ENCODE measurements around the gene INTS12.
"Not testable (repeated sequence)": the region's sequence is repeated elsewhere in the genome, so short reads cannot be mapped to it uniquely, and the experiment has no call there.

INTS12 gene

DNA sequence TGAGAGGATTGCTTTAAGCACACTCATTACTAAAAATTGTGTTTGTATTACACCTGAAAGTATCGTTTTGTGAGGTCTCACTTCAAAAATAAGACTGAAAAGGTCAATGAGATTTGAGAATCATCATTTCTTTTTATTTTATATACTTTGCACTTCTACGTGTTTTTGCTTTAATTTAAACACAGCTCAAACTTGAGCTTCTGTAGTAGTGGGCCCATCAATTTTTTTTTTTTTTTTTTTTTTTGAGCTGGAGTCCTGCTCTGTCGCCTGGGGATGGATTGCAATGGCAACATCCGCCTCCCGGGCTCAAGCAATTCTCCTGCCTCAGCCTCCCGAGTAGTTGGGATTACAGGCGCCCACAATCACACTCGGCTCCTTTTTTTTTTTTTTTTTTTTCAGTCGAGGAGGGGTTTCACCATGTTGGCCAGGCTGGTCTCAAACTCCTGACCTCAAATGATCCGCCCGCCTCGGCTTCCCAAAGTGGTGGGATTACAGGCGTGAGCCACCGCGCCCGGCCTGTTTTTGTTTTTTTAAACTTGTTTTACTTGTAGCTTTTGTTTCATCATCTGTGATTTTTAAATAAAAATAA is 1.6 kb upstream of the INTS12 start:
- TF ChIP-seq, protein P1, sequence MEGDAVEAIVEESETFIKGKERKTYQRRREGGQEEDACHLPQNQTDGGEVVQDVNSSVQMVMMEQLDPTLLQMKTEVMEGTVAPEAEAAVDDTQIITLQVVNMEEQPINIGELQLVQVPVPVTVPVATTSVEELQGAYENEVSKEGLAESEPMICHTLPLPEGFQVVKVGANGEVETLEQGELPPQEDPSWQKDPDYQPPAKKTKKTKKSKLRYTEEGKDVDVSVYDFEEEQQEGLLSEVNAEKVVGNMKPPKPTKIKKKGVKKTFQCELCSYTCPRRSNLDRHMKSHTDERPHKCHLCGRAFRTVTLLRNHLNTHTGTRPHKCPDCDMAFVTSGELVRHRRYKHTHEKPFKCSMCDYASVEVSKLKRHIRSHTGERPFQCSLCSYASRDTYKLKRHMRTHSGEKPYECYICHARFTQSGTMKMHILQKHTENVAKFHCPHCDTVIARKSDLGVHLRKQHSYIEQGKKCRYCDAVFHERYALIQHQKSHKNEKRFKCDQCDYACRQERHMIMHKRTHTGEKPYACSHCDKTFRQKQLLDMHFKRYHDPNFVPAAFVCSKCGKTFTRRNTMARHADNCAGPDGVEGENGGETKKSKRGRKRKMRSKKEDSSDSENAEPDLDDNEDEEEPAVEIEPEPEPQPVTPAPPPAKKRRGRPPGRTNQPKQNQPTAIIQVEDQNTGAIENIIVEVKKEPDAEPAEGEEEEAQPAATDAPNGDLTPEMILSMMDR (IDR thresholded peaks at IDR 0.05; ENCODE audit: low read depth, low read length) = no peak
- no peak overlapping the region for H3K4me3 ChIP-seq (replicated peaks in 1 of 2; ENCODE audit: low read depth in 2 of 2, low read length in 2 of 2)
- DNase-seq (ENCODE audit: low read depth in 2 of 2) = no peak

DNA sequence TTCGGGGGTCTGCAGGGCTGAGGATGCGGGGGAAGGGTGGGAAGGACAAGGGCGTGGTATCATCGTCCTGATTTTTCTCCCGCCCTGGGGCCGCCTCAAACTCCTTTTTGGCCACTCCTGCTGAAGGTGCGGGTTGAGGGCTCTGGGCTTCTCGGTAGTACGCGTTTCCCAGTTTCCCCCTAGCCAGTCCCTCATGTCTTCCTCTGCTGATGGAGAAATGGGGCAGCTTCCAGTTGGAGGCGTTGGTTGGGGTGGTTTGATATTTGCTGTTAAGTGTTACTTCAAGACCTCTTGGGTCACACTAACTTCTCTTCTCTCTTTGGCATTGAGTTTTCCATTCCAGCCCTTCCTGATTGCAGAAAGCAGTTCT is 577 bp upstream of the INTS12 start:
- DNase-seq (ENCODE audit: low read depth in 2 of 2) = peak; percentile 18 to 27
- TF ChIP-seq, protein P1 (IDR thresholded peaks at IDR 0.05; ENCODE audit: low read depth, low read length) = no peak

DNA sequence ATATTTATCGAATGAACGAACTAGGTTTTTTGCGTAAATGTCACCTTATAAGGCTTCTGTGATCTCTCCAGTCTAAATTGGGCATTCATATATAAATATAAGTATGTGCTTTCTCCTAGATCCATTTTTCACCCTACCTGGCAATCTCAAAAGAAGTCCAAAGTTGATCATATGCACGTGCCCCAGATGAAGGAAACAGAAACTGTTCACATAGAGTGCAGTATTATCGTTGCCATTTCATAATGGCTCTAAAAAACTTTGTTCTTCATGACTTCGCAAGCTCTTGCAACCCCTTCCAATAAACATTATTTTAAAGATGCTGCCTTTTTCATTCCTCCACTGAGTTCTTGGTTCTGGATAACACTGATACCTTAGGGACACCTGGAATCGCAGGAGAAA is 708 bp downstream of the INTS12 start:
- peak overlapping the region; percentile 90 to 93 for H3K4me3 ChIP-seq (replicated peaks in 1 of 2; ENCODE audit: low read depth in 2 of 2, low read length in 2 of 2)
- DNase-seq (ENCODE audit: low read depth in 2 of 2) = no peak
- TF ChIP-seq, protein P1 (IDR thresholded peaks at IDR 0.05; ENCODE audit: low read depth, low read length) = no peak

More for the DNA sequence above, 577 bp upstream of the INTS12 start:
- peak overlapping the region; percentile 90 to 93 for H3K4me3 ChIP-seq (replicated peaks in 1 of 2; ENCODE audit: low read depth in 2 of 2, low read length in 2 of 2)

DNA sequence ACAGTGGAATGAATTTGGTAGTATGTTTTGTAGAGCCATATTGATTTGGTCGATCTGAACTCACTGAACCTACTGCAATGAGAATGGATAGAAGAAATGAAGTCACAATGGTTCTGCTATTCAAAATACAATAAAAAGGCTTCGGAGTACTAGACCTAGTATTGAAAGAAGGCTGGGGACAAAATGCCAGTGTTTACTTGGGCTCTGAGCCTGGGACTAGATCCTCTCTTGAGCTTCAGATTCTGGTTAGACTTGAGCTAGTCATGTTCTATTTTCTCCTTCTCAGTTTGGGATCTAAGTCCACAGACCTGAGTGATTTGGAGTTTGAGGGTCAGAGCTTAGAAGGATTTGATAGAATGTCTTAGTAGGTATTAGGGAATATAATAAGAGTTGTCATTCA is 9.9 kb downstream of the INTS12 start:
- no peak for DNase-seq (ENCODE audit: low read depth in 2 of 2)
- TF ChIP-seq, protein P1 (IDR thresholded peaks at IDR 0.05; ENCODE audit: low read depth, low read length) = no peak

DNA sequence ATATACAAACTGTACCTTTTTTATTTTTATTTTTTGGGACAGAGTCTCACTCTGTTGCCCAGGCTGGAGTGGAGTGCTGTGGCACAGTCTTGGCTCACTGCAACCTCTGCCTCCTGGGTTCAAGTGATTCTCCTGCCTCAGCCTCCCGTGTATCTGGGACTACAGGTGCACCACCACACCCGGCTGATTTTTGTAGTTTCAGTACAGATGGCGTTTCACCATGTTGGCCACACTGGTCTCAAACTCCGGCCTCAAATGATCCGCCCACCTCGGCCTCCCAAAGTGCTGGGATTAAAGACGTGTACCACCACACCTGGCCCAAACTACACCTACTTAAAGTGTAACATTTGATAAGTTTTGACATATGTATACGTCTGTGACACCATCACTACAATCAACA is 12.7 kb downstream of the INTS12 start:
- DNase-seq (ENCODE audit: low read depth in 2 of 2); H3K4me3 ChIP-seq (replicated peaks in 1 of 2; ENCODE audit: low read depth in 2 of 2, low read length in 2 of 2): not testable (repeated sequence)

More for the DNA sequence above, 9.9 kb downstream of the INTS12 start:
- no peak overlapping the region for H3K4me3 ChIP-seq (replicated peaks in 1 of 2; ENCODE audit: low read depth in 2 of 2, low read length in 2 of 2)

DNA sequence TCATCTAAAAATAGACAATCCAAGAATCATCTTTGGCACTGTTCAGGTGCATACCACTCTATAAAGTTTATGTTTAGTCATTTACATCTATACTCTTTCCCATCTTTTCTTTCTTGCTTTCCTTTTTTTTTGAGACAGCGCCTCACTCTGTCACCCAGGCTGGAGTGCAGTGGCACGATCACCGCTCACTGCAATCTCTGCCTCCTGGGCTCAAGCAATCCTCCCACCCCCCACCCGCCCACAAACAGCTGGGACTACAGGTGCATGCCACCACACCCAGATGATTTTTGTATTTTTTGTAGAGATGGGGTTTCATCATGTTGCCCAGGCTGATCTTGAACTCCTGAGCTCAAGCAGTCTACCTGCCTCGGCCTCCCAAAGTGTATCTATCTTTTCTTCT is 13.7 kb downstream of the INTS12 start:
- DNase-seq (ENCODE audit: low read depth in 2 of 2); H3K4me3 ChIP-seq (replicated peaks in 1 of 2; ENCODE audit: low read depth in 2 of 2, low read length in 2 of 2): not testable (repeated sequence)

DNA sequence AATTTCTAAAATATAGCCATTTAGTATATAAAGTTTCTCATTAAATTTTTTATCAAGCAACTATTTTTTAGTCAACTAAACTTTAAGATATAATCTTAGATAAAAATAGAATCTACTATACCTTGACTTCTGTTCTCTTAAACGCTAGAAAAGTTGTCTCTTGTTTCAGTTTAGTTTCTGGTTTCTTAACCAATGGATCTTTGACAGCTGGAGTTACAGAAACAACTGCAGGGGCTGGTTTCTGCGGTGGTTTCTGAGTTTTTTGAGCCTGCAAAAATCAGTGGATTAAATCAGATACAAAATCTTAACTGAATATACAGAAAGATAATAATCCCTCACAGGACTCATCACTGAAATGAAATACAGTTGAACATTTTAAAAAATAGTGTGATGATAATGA is 21.9 kb downstream of the INTS12 start:
- no peak for DNase-seq (ENCODE audit: low read depth in 2 of 2)
- TF ChIP-seq, protein P1 (IDR thresholded peaks at IDR 0.05; ENCODE audit: low read depth, low read length) = no peak
- no peak overlapping the region for H3K4me3 ChIP-seq (replicated peaks in 1 of 2; ENCODE audit: low read depth in 2 of 2, low read length in 2 of 2)

DNA sequence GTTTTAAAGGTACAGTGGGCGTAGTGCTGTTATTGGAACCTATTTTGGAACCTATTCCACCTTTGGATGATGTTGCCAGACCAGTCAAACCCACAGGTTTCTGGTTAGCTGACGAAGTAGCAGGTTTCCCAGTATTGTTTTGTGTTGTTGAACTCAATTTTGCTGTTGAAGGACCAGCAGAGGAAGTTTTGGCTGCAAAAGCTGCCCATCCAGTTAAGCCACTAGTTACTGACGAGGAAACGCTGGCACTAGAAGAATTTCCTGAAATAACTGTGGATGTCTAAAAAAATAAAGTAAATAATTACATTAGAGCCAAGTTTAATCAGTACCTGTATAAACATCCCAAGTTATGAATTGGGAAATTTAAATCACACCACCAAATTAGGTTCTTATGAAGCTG is 25.5 kb downstream of the INTS12 start:
- no peak for DNase-seq (ENCODE audit: low read depth in 2 of 2)
- TF ChIP-seq, protein P1 (IDR thresholded peaks at IDR 0.05; ENCODE audit: low read depth, low read length) = no peak
- no peak overlapping the region for H3K4me3 ChIP-seq (replicated peaks in 1 of 2; ENCODE audit: low read depth in 2 of 2, low read length in 2 of 2)
